AG09319 (cell line): ENCODE measurements around the gene ENTR1.

Source experiments
- DNase-seq: peaks from one replicate; pipeline ENCODE4 v3.0.0-alpha.2; 2010; ENCODE audit warnings: low read depth; ENCODE audit errors: extremely low read depth
- TF ChIP-seq, protein P1 (sequence below): IDR thresholded peaks from 2 replicates; pipeline ENCODE4 v1.5.1; 2011; ENCODE audit warnings: low read depth, mild to moderate bottlenecking, inconsistent platforms, low read length, moderate library complexity

Gene ENTR1

DNA sequence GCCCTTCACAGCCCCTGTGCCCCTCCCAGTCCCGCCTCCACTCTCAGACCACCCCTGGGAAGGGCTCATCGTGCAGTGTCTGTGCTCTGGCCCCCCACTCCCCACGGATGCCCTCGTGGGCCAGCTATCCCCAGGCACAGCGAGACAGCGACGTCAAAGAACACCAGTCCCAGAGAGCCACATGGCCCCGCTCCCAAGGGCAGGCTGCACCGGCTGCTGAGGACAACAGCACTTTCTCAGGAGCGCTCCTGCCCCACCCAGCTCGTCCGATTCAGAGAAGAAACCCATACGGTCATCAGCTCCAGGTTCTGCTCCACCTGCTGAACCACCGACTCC is 5.6 kb downstream of the ENTR1 start:
- no peak for DNase-seq
- TF ChIP-seq, protein P1, sequence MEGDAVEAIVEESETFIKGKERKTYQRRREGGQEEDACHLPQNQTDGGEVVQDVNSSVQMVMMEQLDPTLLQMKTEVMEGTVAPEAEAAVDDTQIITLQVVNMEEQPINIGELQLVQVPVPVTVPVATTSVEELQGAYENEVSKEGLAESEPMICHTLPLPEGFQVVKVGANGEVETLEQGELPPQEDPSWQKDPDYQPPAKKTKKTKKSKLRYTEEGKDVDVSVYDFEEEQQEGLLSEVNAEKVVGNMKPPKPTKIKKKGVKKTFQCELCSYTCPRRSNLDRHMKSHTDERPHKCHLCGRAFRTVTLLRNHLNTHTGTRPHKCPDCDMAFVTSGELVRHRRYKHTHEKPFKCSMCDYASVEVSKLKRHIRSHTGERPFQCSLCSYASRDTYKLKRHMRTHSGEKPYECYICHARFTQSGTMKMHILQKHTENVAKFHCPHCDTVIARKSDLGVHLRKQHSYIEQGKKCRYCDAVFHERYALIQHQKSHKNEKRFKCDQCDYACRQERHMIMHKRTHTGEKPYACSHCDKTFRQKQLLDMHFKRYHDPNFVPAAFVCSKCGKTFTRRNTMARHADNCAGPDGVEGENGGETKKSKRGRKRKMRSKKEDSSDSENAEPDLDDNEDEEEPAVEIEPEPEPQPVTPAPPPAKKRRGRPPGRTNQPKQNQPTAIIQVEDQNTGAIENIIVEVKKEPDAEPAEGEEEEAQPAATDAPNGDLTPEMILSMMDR = no peak

DNA sequence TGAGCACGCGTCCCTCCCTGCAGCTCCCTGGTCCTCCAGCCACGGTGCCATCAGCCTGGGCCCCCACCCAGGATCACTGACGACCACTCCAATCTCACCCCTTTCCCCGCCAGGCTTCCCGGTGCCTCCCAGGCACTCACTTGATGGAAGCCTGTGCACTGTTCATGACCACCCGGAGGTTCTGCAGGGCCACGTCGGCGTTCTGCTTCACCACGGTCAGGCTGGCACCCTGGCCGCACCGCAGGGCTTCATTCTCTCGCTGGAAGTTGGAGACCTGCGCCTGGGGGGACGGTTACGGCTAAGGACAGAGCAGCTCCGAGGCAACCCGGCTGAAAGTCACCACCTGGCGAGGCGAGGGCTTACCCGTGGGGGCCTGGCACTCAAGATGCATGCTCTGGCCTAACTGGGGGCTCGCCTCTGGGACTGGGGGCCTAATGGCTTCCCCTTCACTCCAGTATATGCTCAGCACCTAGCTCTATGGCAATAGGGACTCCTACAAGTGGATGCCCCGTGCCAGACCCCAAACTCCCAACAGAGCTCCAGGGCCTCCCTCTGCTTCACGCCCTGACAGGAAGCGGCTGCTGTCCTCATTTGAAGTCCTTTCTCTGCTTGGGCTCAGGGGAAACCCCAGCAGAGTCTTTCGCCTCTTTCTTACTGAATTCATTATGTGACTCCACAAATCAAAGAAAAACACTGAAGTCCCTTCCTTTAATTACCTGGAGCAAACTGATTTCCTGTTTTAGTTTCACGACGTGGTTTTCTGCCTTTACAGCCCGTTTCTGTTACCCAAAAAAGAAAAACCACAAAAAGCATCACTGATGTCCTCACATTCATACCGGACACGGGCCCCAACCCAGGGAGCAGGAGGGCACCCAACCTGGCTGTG is 6.3 kb downstream of the ENTR1 start:
- TF ChIP-seq, protein P1 = no peak
- no peak for DNase-seq

DNA sequence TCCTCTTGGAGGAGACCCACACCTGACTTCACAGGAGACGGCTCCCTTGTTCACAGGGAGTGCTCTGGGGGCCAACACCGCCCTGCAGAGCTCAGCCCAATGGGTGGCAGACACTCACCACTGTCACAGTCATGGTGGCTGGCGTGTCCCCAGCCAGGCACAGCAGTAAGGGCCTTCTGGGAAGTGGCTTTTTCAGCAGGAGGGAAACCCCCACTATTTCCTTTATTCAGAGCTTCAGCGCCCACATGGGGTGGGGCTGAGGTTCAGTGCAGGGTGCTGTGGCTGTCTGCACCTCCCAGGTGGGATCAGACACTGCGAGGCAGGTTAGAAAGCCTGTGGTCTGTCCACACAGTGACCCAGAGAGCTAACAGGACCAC is 6.9 kb downstream of the ENTR1 start:
- no peak for DNase-seq
- TF ChIP-seq, protein P1 = no peak

DNA sequence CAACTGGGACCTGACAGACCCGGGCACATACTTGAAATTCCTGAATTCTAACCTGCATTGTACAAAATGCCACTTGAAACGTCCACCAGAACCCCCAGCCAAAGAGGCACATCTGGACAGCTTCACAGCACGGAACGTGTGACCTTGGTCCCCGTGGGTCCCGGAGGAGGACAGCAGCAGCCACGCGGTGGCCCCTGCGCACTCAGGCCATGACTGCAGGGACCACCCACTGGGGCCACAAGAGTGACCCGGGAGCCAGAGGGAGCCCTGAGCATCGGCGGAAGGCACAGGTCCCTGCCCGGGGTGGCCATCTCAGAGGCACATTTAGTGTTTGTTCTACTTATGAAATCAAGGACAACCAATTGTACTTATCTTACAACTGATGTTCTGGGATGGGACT is 8.3 kb downstream of the ENTR1 start:
- DNase-seq = no peak
- TF ChIP-seq, protein P1 = no peak

DNA sequence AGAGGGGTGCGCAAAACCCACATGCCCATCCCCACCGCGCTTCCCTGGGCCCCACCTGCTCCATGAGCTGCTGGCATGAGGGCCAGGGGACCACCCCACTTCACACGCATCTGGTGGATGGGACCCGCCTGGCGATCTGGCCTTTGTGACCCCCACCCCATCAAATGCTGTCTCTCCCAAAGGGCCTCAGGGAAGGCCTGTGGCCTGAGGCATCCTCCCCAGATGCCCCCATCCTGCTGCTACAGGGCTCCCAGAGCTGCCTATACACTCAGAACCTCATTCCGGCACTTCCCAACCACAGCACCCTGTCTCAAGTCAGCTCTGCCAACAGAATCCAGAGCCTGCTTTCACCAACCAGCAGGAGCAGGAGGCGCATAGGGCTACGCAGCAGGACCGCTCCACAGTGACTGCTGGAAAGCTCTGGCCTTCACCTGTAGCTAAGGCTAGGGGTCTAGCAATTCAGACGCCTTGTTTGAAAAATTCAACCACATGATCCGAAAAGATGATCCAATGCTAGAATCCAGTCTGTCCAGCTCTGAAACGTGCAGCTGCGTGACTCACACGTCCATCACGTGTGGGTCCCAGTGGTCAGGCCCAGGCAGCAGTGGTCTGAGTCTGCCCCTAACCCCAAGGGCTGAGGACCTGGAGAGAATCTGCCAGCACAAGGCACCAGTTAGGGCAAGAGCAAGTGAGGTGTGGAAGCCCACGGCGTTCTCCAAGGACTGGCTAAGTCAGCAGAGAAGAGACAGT is 9.1 kb downstream of the ENTR1 start:
- DNase-seq = no peak
- TF ChIP-seq, protein P1 = no peak

DNA sequence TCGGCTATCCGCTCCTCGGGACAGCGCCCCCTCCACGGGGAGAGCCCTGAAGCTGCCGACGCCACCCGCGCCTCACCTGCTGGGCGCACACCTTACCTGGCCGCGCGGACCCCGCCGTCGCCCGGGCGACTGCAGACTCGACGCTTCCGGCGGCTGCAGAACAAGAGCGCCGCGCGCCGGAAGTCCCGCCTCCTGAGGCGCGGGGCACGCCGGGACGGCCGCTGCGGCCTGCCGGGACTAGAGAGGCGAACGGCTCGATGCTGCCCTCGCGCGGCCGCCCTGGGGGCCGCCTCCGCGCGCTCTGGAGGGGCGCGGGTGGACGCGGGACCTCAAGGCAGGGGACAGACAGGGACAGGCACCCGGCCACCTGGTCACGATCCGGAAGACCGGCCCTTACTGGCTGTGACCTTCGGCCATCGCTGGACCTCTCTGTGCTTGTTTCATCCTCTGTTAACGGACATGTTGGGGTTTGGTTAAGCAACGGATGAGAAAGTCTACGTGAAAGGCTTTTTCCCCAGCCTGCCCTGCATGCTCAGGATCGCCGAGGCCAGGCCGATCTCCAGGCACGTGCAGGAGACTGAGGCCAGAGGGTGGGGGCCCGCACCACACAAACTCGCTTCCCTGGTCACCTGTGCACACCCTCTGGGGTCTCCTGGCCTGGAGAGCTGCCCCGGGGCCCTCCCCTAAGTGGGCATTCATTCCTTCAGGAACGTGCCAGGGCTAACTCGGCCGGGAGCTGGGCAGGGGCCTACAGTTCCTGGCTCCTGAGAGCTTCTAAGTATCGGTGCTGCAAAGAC is 10.2 kb downstream of the ENTR1 start, which contains the start of gene SNAPC4:
SNAPC4 (minus strand) TSS at position 133 of the 797 bp plus-strand sequence. CDS start 1,742 bp downstream, outside the sequence.
- TF ChIP-seq, protein P1 = peak; percentile 54
- DNase-seq = peak; percentile 51
